ENCODE data around the gene ANAPC2. TPM values are rescaled to one million over a fixed set of nuclear protein-coding genes. Genes with fewer than 3 reads are reported as not detected.

ANAPC2 gene
- total RNA-seq, 3 donors from 2014 or later (not counting 1 experiment from before 2014, with no cell fraction given) = 146 to 172 (median 171) TPM

GRCh38 chr9:137231372-137232039 is 43.1 kb upstream of the ANAPC2 start:
- H3K4me1 ChIP-seq (ENCODE audit: control insufficient read depth, insufficient read depth, low read length) = peaks cover 28% of the 10 kb centered on the region
- no peaks in the 10 kb centered on the region for H3K36me3 ChIP-seq (ENCODE audit: control insufficient read depth, insufficient read depth, low read length)
- 91% methylated on average over 23 of the region's 23 CpGs for WGBS (ENCODE audit: insufficient coverage)
- Mint-ChIP-seq H3K4me1 (peaks cover 5 to 13% of the 10 kb centered on the region in 2 donors), H3K36me3 (no peaks in the 10 kb centered on the region), H3K27ac (no peak overlapping the region), H3K4me3 (no peak overlapping the region), H3K27me3 (ENCODE audit: low read depth in 2 of 2) (peaks cover 0 to 9% of the 10 kb centered on the region in 2 donors), H3K9me3 (no peaks in the 10 kb centered on the region)
- TF ChIP-seq, protein P1, sequence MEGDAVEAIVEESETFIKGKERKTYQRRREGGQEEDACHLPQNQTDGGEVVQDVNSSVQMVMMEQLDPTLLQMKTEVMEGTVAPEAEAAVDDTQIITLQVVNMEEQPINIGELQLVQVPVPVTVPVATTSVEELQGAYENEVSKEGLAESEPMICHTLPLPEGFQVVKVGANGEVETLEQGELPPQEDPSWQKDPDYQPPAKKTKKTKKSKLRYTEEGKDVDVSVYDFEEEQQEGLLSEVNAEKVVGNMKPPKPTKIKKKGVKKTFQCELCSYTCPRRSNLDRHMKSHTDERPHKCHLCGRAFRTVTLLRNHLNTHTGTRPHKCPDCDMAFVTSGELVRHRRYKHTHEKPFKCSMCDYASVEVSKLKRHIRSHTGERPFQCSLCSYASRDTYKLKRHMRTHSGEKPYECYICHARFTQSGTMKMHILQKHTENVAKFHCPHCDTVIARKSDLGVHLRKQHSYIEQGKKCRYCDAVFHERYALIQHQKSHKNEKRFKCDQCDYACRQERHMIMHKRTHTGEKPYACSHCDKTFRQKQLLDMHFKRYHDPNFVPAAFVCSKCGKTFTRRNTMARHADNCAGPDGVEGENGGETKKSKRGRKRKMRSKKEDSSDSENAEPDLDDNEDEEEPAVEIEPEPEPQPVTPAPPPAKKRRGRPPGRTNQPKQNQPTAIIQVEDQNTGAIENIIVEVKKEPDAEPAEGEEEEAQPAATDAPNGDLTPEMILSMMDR (IDR thresholded peaks at IDR 0.05) = no peak
- intact Hi-C loops (cut with micrococcal nuclease) = no loop called here
- ATAC-seq (no peak), DNase-seq (no peak)
- peaks cover 9% of the 10 kb centered on the region for H3K27me3 ChIP-seq (ENCODE audit: control insufficient read depth, insufficient read depth, low read length)
- no peak overlapping the region for H3K4me3 ChIP-seq (ENCODE audit: low read length)
- H3K27ac ChIP-seq (ENCODE audit: low read length) = no peak overlapping the region
- no peaks in the 10 kb centered on the region for H3K9me3 ChIP-seq (ENCODE audit: control insufficient read depth, insufficient read depth, low read length)

- H3K27me3 ChIP-seq (ENCODE audit: control insufficient read depth, insufficient read depth, low read length) = peaks cover 9% of the 10 kb centered on the region
- no peaks in the 10 kb centered on the region for H3K36me3 ChIP-seq (ENCODE audit: control insufficient read depth, insufficient read depth, low read length)
- H3K9me3 ChIP-seq (ENCODE audit: control insufficient read depth, insufficient read depth, low read length) = no peaks in the 10 kb centered on the region
- no peaks in the 10 kb centered on the region for H3K36me3 Mint-ChIP-seq
- peaks cover 0 to 9% of the 10 kb centered on the region in 2 donors for H3K27me3 Mint-ChIP-seq (ENCODE audit: low read depth in 2 of 2)
- no peaks in the 10 kb centered on the region for H3K9me3 Mint-ChIP-seq
- 84% methylated on average over 14 of the region's 14 CpGs for WGBS (ENCODE audit: insufficient coverage)
- H3K4me3 Mint-ChIP-seq = no peak within 1 kb of the TSS
- TF ChIP-seq, protein P1 (IDR thresholded peaks at IDR 0.05) = no peak
- no peak within 1 kb of the TSS for H3K27ac ChIP-seq (ENCODE audit: low read length)
- no peak within 1 kb of the TSS for H3K27ac Mint-ChIP-seq
- peaks cover 21% of the 10 kb centered on the region for H3K4me1 ChIP-seq (ENCODE audit: control insufficient read depth, insufficient read depth, low read length)
- H3K4me3 ChIP-seq (ENCODE audit: low read length) = no peak within 1 kb of the TSS
- ATAC-seq = no peak
- no peak for DNase-seq
- H3K4me1 Mint-ChIP-seq = peaks cover 5 to 13% of the 10 kb centered on the region in 2 donors
- intact Hi-C loops (cut with micrococcal nuclease) = no loop called here
Measured at GRCh38 chr9:137230705-137231371, 42.5 kb upstream of the ANAPC2 start, which contains the start of gene SLC34A3. Gene SLC34A3, plus strand, starts transcription at chr9:137230901. Its CDS starts 802 bp downstream, at chr9:137231703.

- no peak overlapping the region for H3K27ac Mint-ChIP-seq
- Histone ChIP-seq H3K4me3 (ENCODE audit: low read length) (no peak overlapping the region), H3K9me3 (ENCODE audit: control insufficient read depth, insufficient read depth, low read length) (no peaks in the 10 kb centered on the region), H3K36me3 (ENCODE audit: control insufficient read depth, insufficient read depth, low read length) (no peaks in the 10 kb centered on the region), H3K27ac (ENCODE audit: low read length) (no peak overlapping the region), H3K4me1 (ENCODE audit: control insufficient read depth, insufficient read depth, low read length) (peaks cover 15% of the 10 kb centered on the region), H3K27me3 (ENCODE audit: control insufficient read depth, insufficient read depth, low read length) (peaks cover 9% of the 10 kb centered on the region)
- DNase-seq (no peak), ATAC-seq (no peak)
- H3K9me3 Mint-ChIP-seq = no peaks in the 10 kb centered on the region
- TF ChIP-seq, protein P1 (IDR thresholded peaks at IDR 0.05) = no peak
- intact Hi-C loops (cut with micrococcal nuclease) = loop anchor here (5.0 kb wide), 2 partner anchors 113 to 183 kb away; partner anchors contain the start of gene NPDC1
- peaks cover 0 to 7% of the 10 kb centered on the region in 2 donors for H3K27me3 Mint-ChIP-seq (ENCODE audit: low read depth in 2 of 2)
- WGBS (ENCODE audit: insufficient coverage) = 64% methylated on average over 31 of the region's 31 CpGs
- H3K36me3 Mint-ChIP-seq = no peaks in the 10 kb centered on the region
- peaks cover 5 to 9% of the 10 kb centered on the region in 2 donors for H3K4me1 Mint-ChIP-seq
- no peak overlapping the region for H3K4me3 Mint-ChIP-seq
Measured at GRCh38 chr9:137229903-137230704, 41.7 kb upstream of the ANAPC2 start.

Measured in natural killer cell (primary cell).